GM06990 (cell line): ENCODE results near the gene GAS2L2.
"Not testable (repeated sequence)": the region's sequence is repeated elsewhere in the genome, so short reads cannot be mapped to it uniquely, and the experiment has no call there.

Experiments used
- DNase-seq: peaks from one replicate; pipeline ENCODE4 v3.0.0-alpha.2; 2011; ENCODE audit not compliant: insufficient read length; ENCODE audit errors: extremely low read depth
- H3K27me3 ChIP-seq: replicated peaks from 2 replicates; pipeline ENCODE4 v1.6.0; 2011; ENCODE audit warnings: low read length; ENCODE audit not compliant: control insufficient read depth, insufficient read depth
- H3K36me3 ChIP-seq: 2 replicates; pipeline ENCODE4 v1.5.1; 2011; ENCODE audit warnings: low read length; ENCODE audit not compliant: control insufficient read depth, insufficient read depth
- H3K4me3 ChIP-seq: replicated peaks from 2 replicates; pipeline ENCODE4 v1.5.1; 2011; ENCODE audit warnings: low read depth, mild to moderate bottlenecking, control low read depth, low read length
- CTCF ChIP-seq: IDR thresholded peaks from 2 replicates; pipeline ENCODE4 v1.5.1; 2011; ENCODE audit warnings: low read length, control low read depth, mild to moderate bottlenecking, inconsistent platforms; ENCODE audit not compliant: insufficient read depth, poor library complexity, severe bottlenecking

The GAS2L2 gene

GRCh38 chr17:35705705-35706104, 47.3 kb downstream of the GAS2L2 start:
- DNase-seq: no peak
- no peaks in the 10 kb centered on the region for H3K27me3 ChIP-seq
- no peaks in the 10 kb centered on the region for H3K36me3 ChIP-seq
- TF ChIP-seq CTCF: no peak
- no peak overlapping the region for H3K4me3 ChIP-seq

GRCh38 chr17:35705230-35705629, 47.8 kb downstream of the GAS2L2 start:
- DNase-seq: no peak
- Histone ChIP-seq H3K27me3 (no peaks in the 10 kb centered on the region), H3K36me3 (no peaks in the 10 kb centered on the region), H3K4me3 (no peak overlapping the region)
- TF ChIP-seq CTCF: no peak

- H3K4me3 ChIP-seq, DNase-seq, H3K27me3 ChIP-seq, H3K36me3 ChIP-seq: not testable (repeated sequence)
These were observed 49.7 kb downstream of the GAS2L2 start for GRCh38 chr17:35703308-35703707.

GRCh38 chr17:35701491-35701890, 51.5 kb downstream of the GAS2L2 start:
- no peak for TF ChIP-seq CTCF
- no peak for DNase-seq
- Histone ChIP-seq H3K4me3 (no peak overlapping the region), H3K27me3 (no peaks in the 10 kb centered on the region), H3K36me3 (no peaks in the 10 kb centered on the region; the same call in 1 of the 2 replicates)

GRCh38 chr17:35700150-35700549, 52.9 kb downstream of the GAS2L2 start:
- no peak for TF ChIP-seq CTCF
- no peak for DNase-seq
- no peaks in the 10 kb centered on the region for H3K27me3 ChIP-seq
- H3K36me3 ChIP-seq: peaks cover 3% of the 10 kb centered on the region
- no peak overlapping the region for H3K4me3 ChIP-seq

- Histone ChIP-seq H3K4me3 (no peak overlapping the region), H3K27me3 (no peaks in the 10 kb centered on the region), H3K36me3 (peaks cover 3% of the 10 kb centered on the region)
- DNase-seq: no peak
- TF ChIP-seq CTCF: no peak
These were observed 54.2 kb downstream of the GAS2L2 start for GRCh38 chr17:35698800-35699199.
